HCT116 (cell line): ENCODE measurements around the gene EPYC. TPM values are rescaled to one million over a fixed set of nuclear protein-coding genes. Genes with fewer than 3 reads are reported as not detected.

Source experiments
- ATAC-seq: fragments of 200-7000 bp; cut with Tn5 transposase; 2 replicates; pipeline ENCODE4 v1.9.1; 2020; ENCODE audit warnings: mild to moderate bottlenecking, moderate library complexity
- BruUV-seq: library from RNA; stranded (reverse); fragments of 400-500 nt; replicated peaks from 2 replicates; lab custom pipeline; 2021; lab: Mats Ljungman, UMichigan
- CTCF ChIA-PET: fragments of 300-600 bp; sonication (Branson Sonifier 250); formaldehyde crosslinking; loops from one replicate; lab custom pipeline; 2021; ENCODE audit warnings: antibody characterized with exemption; lab: Charles Lee
- POLR2A ChIA-PET: fragments of 300-600, 350-600 bp; sonication (Branson Sonifier 250); formaldehyde crosslinking; loops from one replicate; lab custom pipeline; 2021; ENCODE audit warnings: antibody characterized with exemption; lab: Charles Lee
- RAD21 ChIA-PET, 2 experiments: fragments of 300-600 bp; sonication (Branson Sonifier 250); formaldehyde crosslinking; loops; one replicate each; lab custom pipeline; 2023; ENCODE audit warnings: low total read pairs in 2 of 2; ENCODE audit not compliant: uncharacterized antibody in 2 of 2, unreplicated experiment in 2 of 2, low non-redundant PET in 1 of 2; lab: Charles Lee
- DNase-seq: peaks from one replicate; pipeline ENCODE4 v3.0.0-alpha.2; 2010; ENCODE audit warnings: low read depth, low spot score
- H2AFZ ChIP-seq: fragments of 200-600 bp; shearing (Covaris generic), sonication (generic); 2 replicates; pipeline ENCODE4 v1.6.1; 2017; ENCODE audit warnings: low read depth, mixed run types, mixed read lengths, antibody characterized with exemption, low read length; ENCODE audit not compliant: poor library complexity, severe bottlenecking
- H3K27ac ChIP-seq: 2 replicates; pipeline ENCODE4 v1.5.1; 2012; ENCODE audit warnings: low read depth, low read length
- H3K27me3 ChIP-seq: fragments of 200-600 bp; sonication (generic); 2 replicates; pipeline ENCODE4 v1.6.1; 2016; ENCODE audit warnings: mixed run types, low read length, mixed read lengths; ENCODE audit not compliant: insufficient read depth
- H3K36me3 ChIP-seq, 2 experiments: fragments of 200-500 bp in 1 of 2; fragments of 200-600 bp in 1 of 2; sonication (Bioruptor generic) in 1 of 2; sonication (generic) in 1 of 2; 2 replicates each; pipeline versions ENCODE4 v1.5.1 to v1.6.1; 2014 to 2016; ENCODE audit warnings: low read length in 2 of 2, inconsistent platforms in 1 of 2, mixed read lengths in 1 of 2, mixed run types in 1 of 2; ENCODE audit not compliant: insufficient read depth in 2 of 2, control insufficient read depth in 1 of 2
- H3K4me1 ChIP-seq, 2 experiments: fragments of 200-600 bp in 1 of 2; sonication (generic) in 1 of 2; 2 replicates each; pipeline versions ENCODE4 v1.5.1 to v1.6.1; 2012 to 2017; ENCODE audit warnings: low read length in 2 of 2, inconsistent platforms in 1 of 2, mild to moderate bottlenecking in 1 of 2, mixed read lengths in 1 of 2, mixed run types in 1 of 2, moderate library complexity in 1 of 2; ENCODE audit not compliant: insufficient read depth in 2 of 2, control insufficient read depth in 1 of 2
- H3K4me2 ChIP-seq: fragments of 200-600 bp; sonication (generic); 2 replicates; pipeline ENCODE4 v1.6.1; 2017; ENCODE audit warnings: mixed run types, low read length, mixed read lengths
- H3K4me3 ChIP-seq, 2 experiments: fragments of 200-600 bp in 1 of 2; sonication (generic) in 1 of 2; replicated peaks in 1 of 2; 2 replicates each; pipeline ENCODE4 v1.5.1; 2011 to 2016; ENCODE audit warnings: low read length in 2 of 2, control low read depth in 1 of 2, low read depth in 1 of 2, mild to moderate bottlenecking in 1 of 2, mixed read lengths in 1 of 2, mixed run types in 1 of 2
- H3K79me2 ChIP-seq: fragments of 200-600 bp; sonication (generic); 2 replicates; pipeline ENCODE4 v1.6.1; 2017; ENCODE audit warnings: mild to moderate bottlenecking, mixed run types, low read length, moderate library complexity, mixed read lengths; ENCODE audit not compliant: insufficient read depth
- H3K9ac ChIP-seq: fragments of 200-600 bp; sonication (generic); 2 replicates; pipeline ENCODE4 v1.6.1; 2016; ENCODE audit warnings: low read length, mixed read lengths
- H3K9me2 ChIP-seq: fragments of 200-600 bp; sonication (generic), shearing (Covaris generic); 2 replicates; pipeline ENCODE4 v1.6.1; 2017; ENCODE audit warnings: mixed run types, mild to moderate bottlenecking, moderate library complexity; ENCODE audit not compliant: insufficient read depth
- H3K9me3 ChIP-seq, 2 experiments: fragments of 200-500 bp in 1 of 2; fragments of 200-600 bp in 1 of 2; sonication (Bioruptor generic) in 1 of 2; sonication (generic) in 1 of 2; 2 replicates each; pipeline ENCODE4 v1.6.1; 2014 to 2017; ENCODE audit warnings: low read length in 2 of 2, mixed read lengths in 2 of 2, inconsistent platforms in 1 of 2, low read depth in 1 of 2, mild to moderate bottlenecking in 1 of 2, mixed run types in 1 of 2, moderate library complexity in 1 of 2; ENCODE audit not compliant: control insufficient read depth in 1 of 2, insufficient read depth in 1 of 2
- H4K20me1 ChIP-seq: fragments of 200-600 bp; sonication (generic), shearing (Covaris generic); 2 replicates; pipeline ENCODE4 v1.6.1; 2017; ENCODE audit warnings: mixed run types, mild to moderate bottlenecking, moderate library complexity; ENCODE audit not compliant: insufficient read depth
- CBX3 ChIP-seq: IDR thresholded peaks from 2 replicates; pipeline ENCODE4 v1.6.1; 2012; ENCODE audit warnings: low read depth
- ELF1 ChIP-seq: IDR thresholded peaks from 2 replicates; pipeline ENCODE4 v1.6.1; 2012; ENCODE audit warnings: low read depth, borderline replicate concordance
- FOSL1 ChIP-seq: IDR thresholded peaks from 2 replicates; pipeline ENCODE4 v1.6.1; 2012; ENCODE audit warnings: low read depth
- POLR2AphosphoS5 ChIP-seq: IDR thresholded peaks from 2 replicates; pipeline ENCODE4 v1.6.1; 2011; ENCODE audit warnings: mild to moderate bottlenecking, low read depth, low read length, moderate library complexity
- RAD21 ChIP-seq: IDR thresholded peaks from 2 replicates; pipeline ENCODE4 v1.6.1; 2012; ENCODE audit warnings: low read depth, mild to moderate bottlenecking
- SIN3A ChIP-seq: IDR thresholded peaks from 2 replicates; pipeline ENCODE4 v1.6.1; 2012; ENCODE audit warnings: low read depth
- SP1 ChIP-seq: IDR thresholded peaks from 2 replicates; pipeline ENCODE4 v1.6.1; 2012; ENCODE audit warnings: low read depth
- YY1 ChIP-seq: IDR thresholded peaks from 2 replicates; pipeline ENCODE4 v1.6.1; 2011; ENCODE audit warnings: low read length, low read depth, moderate library complexity, mild to moderate bottlenecking; ENCODE audit not compliant: insufficient replicate concordance; ENCODE audit errors: extremely low read depth
- ZBTB33 ChIP-seq: IDR thresholded peaks from 2 replicates; pipeline ENCODE4 v1.6.1; 2011; ENCODE audit warnings: mild to moderate bottlenecking, low read length, moderate library complexity; ENCODE audit not compliant: insufficient replicate concordance; ENCODE audit errors: extremely low read depth
- ZNF274 ChIP-seq: fragments of 200-500 bp; sonication (Bioruptor generic); IDR thresholded peaks from 2 replicates; pipeline ENCODE4 v1.6.1; 2014; ENCODE audit warnings: mild to moderate bottlenecking, low read depth, low read length, inconsistent platforms
- intact Hi-C: fragments of 100-400 bp; cut with micrococcal nuclease; formaldehyde crosslinking; loops from 2 replicates; pipeline ENCODE4 v1.10.0; 2022
- total RNA-seq: library from RNA; stranded (reverse); gene quantifications from one replicate; pipeline ENCODE4 v1.2.1, GENCODE V29; 2021; ENCODE audit not compliant: unreplicated experiment
- TF ChIP-seq, protein P1 (sequence below), 3 experiments: fragments of 200-600 bp in 1 of 3; sonication (generic) in 1 of 3; IDR thresholded peaks in 2 of 3; conservative IDR thresholded peaks in 1 of 3; 2 replicates each; pipeline ENCODE4 v1.5.1; 2012 to 2017; ENCODE audit warnings: low read depth in 2 of 3, low read length in 2 of 3, antibody characterized with exemption in 1 of 3, borderline replicate concordance in 1 of 3, control low read depth in 1 of 3, mild to moderate bottlenecking in 1 of 3, mixed read lengths in 1 of 3, mixed run types in 1 of 3, moderate library complexity in 1 of 3; ENCODE audit not compliant: insufficient read depth in 1 of 3

Gene EPYC
- total RNA-seq, 1 experiment from 2014 or later, result not detected

- CTCF ChIA-PET, result no interaction called here
- BruUV-seq, result no TSS peak
These were observed 32.5 kb upstream of the EPYC start for GRCh38 chr12:91037276-91037675.

More at GRCh38 chr12:91037276-91037675, 32.5 kb upstream of the EPYC start:
- H3K27ac ChIP-seq, result no peak overlapping the region
- TF ChIP-seq, protein P1, sequence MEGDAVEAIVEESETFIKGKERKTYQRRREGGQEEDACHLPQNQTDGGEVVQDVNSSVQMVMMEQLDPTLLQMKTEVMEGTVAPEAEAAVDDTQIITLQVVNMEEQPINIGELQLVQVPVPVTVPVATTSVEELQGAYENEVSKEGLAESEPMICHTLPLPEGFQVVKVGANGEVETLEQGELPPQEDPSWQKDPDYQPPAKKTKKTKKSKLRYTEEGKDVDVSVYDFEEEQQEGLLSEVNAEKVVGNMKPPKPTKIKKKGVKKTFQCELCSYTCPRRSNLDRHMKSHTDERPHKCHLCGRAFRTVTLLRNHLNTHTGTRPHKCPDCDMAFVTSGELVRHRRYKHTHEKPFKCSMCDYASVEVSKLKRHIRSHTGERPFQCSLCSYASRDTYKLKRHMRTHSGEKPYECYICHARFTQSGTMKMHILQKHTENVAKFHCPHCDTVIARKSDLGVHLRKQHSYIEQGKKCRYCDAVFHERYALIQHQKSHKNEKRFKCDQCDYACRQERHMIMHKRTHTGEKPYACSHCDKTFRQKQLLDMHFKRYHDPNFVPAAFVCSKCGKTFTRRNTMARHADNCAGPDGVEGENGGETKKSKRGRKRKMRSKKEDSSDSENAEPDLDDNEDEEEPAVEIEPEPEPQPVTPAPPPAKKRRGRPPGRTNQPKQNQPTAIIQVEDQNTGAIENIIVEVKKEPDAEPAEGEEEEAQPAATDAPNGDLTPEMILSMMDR (IDR thresholded peaks at IDR 0.05 in 2 of 3, conservative IDR thresholded peaks at IDR 0.05 in 1 of 3; ENCODE audit: borderline replicate concordance in 1 of 3, insufficient read depth in 1 of 3, low read depth in 2 of 3, low read length in 2 of 3), result no peak
- TF ChIP-seq SIN3A, result no peak
- TF ChIP-seq RAD21, result no peak
- TF ChIP-seq ZBTB33, result no peak
- TF ChIP-seq SP1, result no peak
- no peak for TF ChIP-seq ELF1
- no peak for TF ChIP-seq FOSL1
- TF ChIP-seq CBX3, result no peak
- TF ChIP-seq ZNF274, result no peak
- TF ChIP-seq YY1, result no peak
- no peak for TF ChIP-seq POLR2AphosphoS5
- TF ChIP-seq, all 23 proteins: peak for 0
- no peak for ATAC-seq
- no peaks in the 10 kb centered on the region for H3K27me3 ChIP-seq
- no peaks in the 10 kb centered on the region for H3K4me1 ChIP-seq
- no peaks in the 10 kb centered on the region for H3K9me3 ChIP-seq
- no peaks in the 10 kb centered on the region for H4K20me1 ChIP-seq
- H3K9me2 ChIP-seq, result no peaks in the 10 kb centered on the region
- no peak for DNase-seq
- H3K79me2 ChIP-seq, result no peaks in the 10 kb centered on the region
- ChIA-PET RAD21 (no interaction called here), POLR2A (no interaction called here)
- no peak overlapping the region for H2AFZ ChIP-seq
- intact Hi-C loops, result no loop called here
- H3K9ac ChIP-seq, result no peak overlapping the region
- H3K4me3 ChIP-seq, result no peak overlapping the region
- no peaks in the 10 kb centered on the region for H3K36me3 ChIP-seq
- H3K4me2 ChIP-seq, result no peak overlapping the region
